HEK293T (cell line): ENCODE results near the gene SLC38A4.

Source experiments
- BHLHE40 ChIP-seq: fragments of 450-650 bp; IDR thresholded peaks from 2 replicates; pipeline ENCODE4 v1.6.1; 2016; ENCODE audit warnings: mild to moderate bottlenecking, moderate library complexity, borderline replicate concordance
- ELF4 ChIP-seq: fragments of 450-650 bp; IDR thresholded peaks from 2 replicates; pipeline ENCODE4 v1.6.1; 2017; ENCODE audit warnings: antibody characterized with exemption
- FOXK2 ChIP-seq: fragments of 450-650 bp; IDR thresholded peaks from 2 replicates; pipeline ENCODE4 v1.6.1; 2016; ENCODE audit warnings: mild to moderate bottlenecking
- NFRKB ChIP-seq: fragments of 450-650 bp; IDR thresholded peaks from 2 replicates; pipeline ENCODE4 v1.6.1; 2016; ENCODE audit warnings: mild to moderate bottlenecking, moderate library complexity
- PKNOX1 ChIP-seq: fragments of 450-650 bp; IDR thresholded peaks from 2 replicates; pipeline ENCODE4 v1.6.1; 2016

GRCh38 chr12:46839964-46840363 is 14.2 kb upstream of the SLC38A4 start:
- TF ChIP-seq NFRKB: no peak
- TF ChIP-seq PKNOX1: no peak
- TF ChIP-seq BHLHE40: no peak
- no peak for TF ChIP-seq ELF4
- no peak for TF ChIP-seq FOXK2
